Measurements from ENCODE around the gene SPTAN1.
"Not testable (repeated sequence)": the region's sequence is repeated elsewhere in the genome, so short reads cannot be mapped to it uniquely, and the experiment has no call there.

SPTAN1 gene

DNA sequence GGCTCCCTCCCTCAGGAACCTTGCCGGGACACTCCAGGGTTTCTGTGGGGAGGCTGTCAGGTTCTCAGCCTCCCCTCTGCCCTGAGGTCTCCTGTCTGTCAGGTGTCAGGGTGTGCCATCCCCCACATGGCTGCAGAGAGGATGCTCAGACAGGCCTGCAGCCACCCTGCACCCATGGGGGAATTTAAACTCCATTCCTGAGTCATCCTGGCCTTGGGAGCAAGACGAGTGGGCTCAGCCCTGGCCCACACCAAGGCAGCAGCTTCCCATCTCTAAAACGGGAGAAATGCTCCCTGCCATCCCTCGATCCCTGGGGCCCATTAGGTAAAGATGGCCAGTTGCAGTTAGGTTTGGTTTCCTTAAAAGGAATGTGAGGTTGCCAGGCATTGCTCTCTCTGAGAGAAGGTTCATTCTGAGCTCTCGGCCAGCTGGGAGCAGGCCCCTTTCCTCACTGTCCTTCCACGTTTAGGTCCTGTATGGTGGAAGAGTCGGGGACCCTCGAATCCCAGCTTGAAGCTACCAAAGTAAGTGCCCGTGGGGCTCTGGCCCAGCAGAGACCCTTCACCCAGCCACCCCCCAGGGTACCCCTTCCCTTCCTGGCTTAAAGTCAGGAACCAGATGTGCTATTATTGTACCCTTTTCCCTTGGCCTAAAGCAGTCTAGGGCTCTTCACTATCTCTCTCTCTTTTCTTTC is 77.6 kb downstream of the SPTAN1 start:
- FAIRE-seq (no peak), DNase-seq (ENCODE audit: insufficient read length, low spot score) (no peak)

GRCh38 chr9:128631636-128632035 is 79.2 kb downstream of the SPTAN1 start:
- DNase-seq (ENCODE audit: insufficient read length, low spot score) (no peak), FAIRE-seq (no peak)

- no peak for FAIRE-seq
- no peak for DNase-seq (ENCODE audit: insufficient read length, low spot score)
These were observed 79.7 kb downstream of the SPTAN1 start for GRCh38 chr9:128632066-128632465.

DNA sequence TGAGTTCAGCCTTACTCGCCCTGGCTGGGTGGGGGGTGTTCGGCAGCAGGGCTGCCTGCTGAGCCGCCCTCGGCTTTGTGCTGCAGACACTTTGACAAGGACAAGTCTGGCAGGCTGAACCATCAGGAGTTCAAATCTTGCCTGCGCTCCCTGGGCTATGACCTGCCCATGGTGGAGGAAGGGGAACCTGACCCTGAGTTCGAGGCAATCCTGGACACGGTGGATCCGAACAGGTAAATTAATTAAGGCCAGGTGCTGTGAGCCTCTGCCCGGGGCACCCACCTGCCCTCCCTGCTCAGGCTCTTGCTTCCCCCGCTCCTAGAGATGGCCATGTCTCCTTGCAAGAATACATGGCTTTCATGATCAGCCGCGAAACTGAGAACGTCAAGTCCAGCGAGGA is 80.1 kb downstream of the SPTAN1 start:
- FAIRE-seq, result no peak
- no peak for DNase-seq (ENCODE audit: insufficient read length, low spot score)

- DNase-seq (ENCODE audit: insufficient read length, low spot score) (no peak), FAIRE-seq (no peak)
These were observed 80.7 kb downstream of the SPTAN1 start for GRCh38 chr9:128633057-128633456.

DNA sequence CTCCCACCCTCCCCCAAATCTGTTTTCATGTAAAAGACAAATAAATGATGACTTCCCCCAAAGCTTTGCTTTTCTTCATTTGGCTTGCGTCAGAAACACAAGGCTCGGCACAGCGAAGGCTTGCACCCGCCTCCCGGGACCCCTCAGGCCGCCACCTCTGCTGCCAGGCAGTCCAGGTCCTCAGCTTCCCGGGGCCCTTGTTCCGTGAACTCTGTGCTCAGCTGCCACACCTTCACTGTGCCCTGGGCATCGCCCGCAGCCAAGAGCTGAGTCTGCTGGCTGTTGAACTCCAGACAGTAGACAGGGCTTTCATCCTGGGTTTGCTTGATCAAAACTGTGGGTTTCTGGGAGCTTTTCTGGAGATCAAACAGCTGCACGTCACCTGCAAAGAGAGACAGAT is 81.2 kb downstream of the SPTAN1 start:
- DNase-seq (ENCODE audit: insufficient read length, low spot score), result no peak
- FAIRE-seq, result no peak

GRCh38 chr9:128634111-128634510 is 81.7 kb downstream of the SPTAN1 start:
- DNase-seq (ENCODE audit: insufficient read length, low spot score) (no peak), FAIRE-seq (no peak)

DNA sequence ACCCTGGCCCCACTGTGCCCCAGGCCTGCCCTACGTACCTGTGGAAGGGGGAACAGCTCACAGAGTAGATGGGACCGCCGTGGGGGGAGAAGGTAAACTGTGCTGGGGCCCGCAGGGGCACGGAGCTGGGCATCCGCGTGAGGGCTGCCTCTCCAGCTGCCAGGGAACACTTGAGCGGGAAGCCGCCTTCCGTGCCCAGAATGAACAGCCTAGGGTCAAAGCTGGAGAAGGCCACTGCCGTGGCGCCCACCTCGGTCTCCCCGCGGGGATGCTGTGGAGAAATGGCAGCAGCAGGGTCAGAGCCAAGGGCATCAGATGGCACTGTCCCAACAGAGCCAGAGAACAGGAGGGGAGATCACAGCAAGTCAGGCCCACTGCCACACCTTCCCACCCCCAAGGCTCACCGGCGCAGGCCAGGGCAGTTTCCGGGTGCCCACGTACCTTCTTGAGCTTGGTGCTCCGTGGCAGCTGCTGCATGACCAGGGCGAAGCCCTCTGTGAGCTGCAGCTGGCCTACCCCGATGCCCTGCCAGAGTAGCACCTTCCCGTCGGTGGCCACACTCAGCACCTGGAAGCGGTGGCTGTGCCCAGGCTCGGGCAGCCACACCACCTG is 82.4 kb downstream of the SPTAN1 start:
- FAIRE-seq (no peak), DNase-seq (ENCODE audit: insufficient read length, low spot score) (no peak)

- DNase-seq (ENCODE audit: insufficient read length, low spot score) (peak; percentile 95), FAIRE-seq (peak; percentile 79)
These were observed 83.1 kb downstream of the SPTAN1 start for GRCh38 chr9:128635266-128636023.

DNA sequence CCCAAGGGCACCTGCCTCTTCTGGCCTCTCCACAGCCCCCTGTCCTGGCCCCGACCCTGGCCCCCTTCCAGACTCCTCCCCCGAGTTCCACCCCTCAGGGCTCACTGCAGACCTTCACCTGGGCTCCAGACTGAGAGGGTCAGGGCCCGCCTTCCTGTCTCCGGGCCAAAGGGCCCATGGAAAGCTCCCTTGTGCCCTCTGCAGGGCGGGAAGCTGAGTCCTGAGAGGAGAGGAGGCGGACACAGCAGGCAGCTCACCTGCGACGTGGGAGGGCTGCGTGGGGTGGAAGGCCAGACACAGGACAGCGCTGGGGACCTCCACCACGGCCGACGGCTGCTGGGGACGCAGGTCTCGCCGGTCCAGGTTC is 83.6 kb downstream of the SPTAN1 start:
- DNase-seq (ENCODE audit: insufficient read length, low spot score), result peak; percentile 44
- FAIRE-seq, result no peak

DNA sequence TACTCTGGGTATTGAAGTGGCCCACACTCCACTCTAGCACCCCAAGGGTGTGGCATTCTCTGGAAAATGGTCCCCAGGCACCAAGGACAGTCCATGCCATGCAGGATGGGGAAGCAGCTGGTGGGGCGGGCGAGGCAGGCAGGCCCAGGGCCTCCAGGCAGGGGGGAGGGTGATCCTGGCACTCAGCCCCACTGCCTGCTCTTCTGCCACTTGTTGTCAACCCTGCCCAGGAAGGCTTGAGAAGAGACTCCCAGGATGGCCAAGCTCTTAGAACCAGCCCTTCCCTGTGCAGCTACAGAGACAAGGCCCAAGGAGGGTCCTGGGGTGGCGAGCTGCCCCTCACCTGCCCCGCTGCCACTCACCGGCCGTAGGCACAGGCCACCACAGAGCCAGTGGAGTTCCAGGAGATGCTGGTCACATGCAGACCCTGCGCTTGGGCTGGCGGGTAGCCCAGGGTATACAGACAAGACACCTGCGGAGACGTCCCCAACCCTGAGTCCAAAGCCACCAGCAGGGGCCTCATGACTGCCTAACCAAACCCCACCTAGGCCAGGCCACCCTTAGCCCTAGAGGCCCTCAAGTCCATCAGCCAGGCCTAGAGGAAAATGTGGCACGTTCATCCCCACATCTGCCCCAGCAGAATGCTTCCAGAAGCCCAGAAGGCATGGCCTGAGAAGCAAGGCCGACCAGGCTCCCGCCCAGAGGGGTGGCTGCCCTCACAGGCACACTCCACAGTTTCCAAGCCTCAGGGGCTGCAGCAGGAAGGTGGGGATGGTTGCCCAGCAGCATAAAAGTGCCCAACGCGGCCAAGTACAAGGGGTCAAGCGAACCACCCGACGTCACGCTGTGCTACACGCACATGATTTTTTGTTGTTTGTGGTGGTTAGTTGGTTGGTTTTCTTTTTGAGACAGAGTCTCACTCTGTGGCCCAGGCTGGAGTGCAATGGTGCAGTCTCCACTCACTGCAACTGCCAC is 84.5 kb downstream of the SPTAN1 start:
- no peak for DNase-seq (ENCODE audit: insufficient read length, low spot score)
- no peak for FAIRE-seq

DNA sequence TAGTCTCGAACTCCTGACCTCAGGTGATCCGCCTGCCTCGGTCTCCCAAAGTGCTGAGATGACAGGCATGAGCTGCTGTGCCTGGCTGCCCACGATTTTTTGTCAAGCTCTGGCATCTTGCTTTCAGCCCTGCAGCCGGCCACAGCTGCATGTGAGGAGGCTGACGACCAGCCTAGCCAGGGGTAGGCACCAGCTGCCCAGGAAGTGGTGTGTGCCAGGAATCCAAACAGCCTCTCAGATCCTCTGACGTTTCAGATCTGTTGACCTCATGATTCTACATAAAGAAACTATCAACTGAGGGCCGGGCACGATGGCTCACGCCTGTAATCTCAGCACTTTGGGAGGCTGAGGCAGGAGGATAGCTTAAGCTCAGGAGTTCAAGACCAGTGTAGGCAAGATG is 85.3 kb downstream of the SPTAN1 start:
- FAIRE-seq (no peak), DNase-seq (ENCODE audit: insufficient read length, low spot score) (no peak)

- FAIRE-seq (no peak), DNase-seq (ENCODE audit: insufficient read length, low spot score) (no peak)
These were observed 86.2 kb downstream of the SPTAN1 start for GRCh38 chr9:128638580-128638979.

- FAIRE-seq, result no peak
These were observed 88.2 kb downstream of the SPTAN1 start for GRCh38 chr9:128640603-128641002.

DNA sequence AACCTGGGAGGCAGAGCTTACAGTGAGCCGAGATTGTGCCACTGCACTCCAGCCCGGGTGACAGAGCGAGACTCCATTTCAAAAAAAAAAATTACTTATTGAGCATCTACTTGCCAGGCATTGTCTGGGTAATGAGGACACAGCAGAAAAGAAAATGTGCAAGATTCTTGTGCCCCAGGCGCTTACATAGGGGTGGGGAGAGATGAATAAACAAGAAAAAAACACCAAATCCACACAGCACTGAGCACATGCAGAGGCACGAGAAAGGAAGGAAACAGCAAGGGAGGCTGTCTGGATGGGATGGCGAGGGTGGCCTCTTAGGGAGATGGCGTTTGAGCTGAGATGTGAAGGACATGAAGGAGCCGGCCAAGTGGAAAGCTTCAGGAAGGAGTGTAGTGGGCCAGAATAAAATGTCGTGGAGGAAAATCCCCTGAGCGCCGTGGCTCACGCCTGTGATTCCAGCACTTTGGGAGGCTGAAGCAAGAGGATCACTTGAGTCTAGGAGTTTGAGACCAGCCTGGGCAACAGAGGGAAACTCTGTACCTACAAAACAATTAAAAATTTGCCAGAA is 90.4 kb downstream of the SPTAN1 start:
- FAIRE-seq, result no peak
- no peak for DNase-seq (ENCODE audit: insufficient read length, low spot score)

More at GRCh38 chr9:128640603-128641002, 88.2 kb downstream of the SPTAN1 start:
- no peak for DNase-seq (ENCODE audit: insufficient read length, low spot score)

GRCh38 chr9:128643519-128644300 is 91.3 kb downstream of the SPTAN1 start:
- FAIRE-seq (no peak), DNase-seq (ENCODE audit: insufficient read length, low spot score) (no peak)

DNA sequence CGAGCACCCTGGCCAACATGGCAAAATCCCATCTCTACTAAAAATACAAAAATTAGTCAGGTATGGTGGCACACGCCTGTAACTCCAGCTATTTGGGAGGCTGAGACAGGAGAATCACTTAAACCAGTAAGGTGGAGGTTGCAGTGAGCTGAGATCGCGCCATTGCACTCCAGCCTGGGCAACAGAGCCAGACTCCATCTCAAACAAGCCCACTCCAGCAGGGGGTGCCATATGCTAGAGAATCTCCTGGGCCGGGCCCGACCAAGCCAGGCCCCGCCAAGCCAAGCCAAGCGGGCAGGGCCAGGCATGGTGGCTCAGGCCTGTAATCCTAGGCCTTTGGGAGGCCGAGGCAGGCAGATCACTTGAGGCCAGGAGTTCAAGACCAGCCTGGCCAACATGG is 95.8 kb downstream of the SPTAN1 start:
- FAIRE-seq, result not testable (repeated sequence)

GRCh38 chr9:128651798-128652197 is 99.4 kb downstream of the SPTAN1 start:
- FAIRE-seq, result no peak
- no peak for DNase-seq (ENCODE audit: insufficient read length, low spot score)

More for the DNA sequence above, 95.8 kb downstream of the SPTAN1 start:
- DNase-seq (ENCODE audit: insufficient read length, low spot score), result not testable (repeated sequence)

GRCh38 chr9:128653908-128654307 is 101.5 kb downstream of the SPTAN1 start:
- FAIRE-seq (no peak), DNase-seq (ENCODE audit: insufficient read length, low spot score) (no peak)

DNA sequence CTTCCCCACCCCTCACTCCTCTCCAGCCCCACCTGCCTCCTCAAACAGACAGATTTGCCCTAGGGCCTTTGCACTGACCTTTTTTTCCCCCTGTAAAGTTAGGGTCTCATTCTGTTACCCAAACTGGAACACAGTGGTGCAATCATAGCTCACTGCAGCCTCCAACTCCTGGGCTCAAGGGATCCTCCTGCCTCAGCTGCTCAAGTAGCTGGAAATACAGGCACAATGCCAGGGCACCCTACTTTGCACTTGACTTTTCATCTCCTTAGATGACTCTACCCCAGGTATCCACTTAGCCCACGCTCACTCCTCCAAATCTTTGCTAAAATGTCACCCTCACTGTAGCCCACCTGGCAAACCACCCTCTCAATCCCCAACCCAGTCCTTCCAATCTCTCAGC is 102.1 kb downstream of the SPTAN1 start:
- DNase-seq (ENCODE audit: insufficient read length, low spot score), result no peak
- FAIRE-seq, result no peak

Data from HTR-8/SVneo (cell line).